ENCODE results near the gene PCP2. TPM values are rescaled to one million over a fixed set of nuclear protein-coding genes. Genes with fewer than 3 reads are reported as not detected.

Gene PCP2
- total RNA-seq, 2 donors from 2014 or later: 0.32 TPM; not detected in 1

DNA sequence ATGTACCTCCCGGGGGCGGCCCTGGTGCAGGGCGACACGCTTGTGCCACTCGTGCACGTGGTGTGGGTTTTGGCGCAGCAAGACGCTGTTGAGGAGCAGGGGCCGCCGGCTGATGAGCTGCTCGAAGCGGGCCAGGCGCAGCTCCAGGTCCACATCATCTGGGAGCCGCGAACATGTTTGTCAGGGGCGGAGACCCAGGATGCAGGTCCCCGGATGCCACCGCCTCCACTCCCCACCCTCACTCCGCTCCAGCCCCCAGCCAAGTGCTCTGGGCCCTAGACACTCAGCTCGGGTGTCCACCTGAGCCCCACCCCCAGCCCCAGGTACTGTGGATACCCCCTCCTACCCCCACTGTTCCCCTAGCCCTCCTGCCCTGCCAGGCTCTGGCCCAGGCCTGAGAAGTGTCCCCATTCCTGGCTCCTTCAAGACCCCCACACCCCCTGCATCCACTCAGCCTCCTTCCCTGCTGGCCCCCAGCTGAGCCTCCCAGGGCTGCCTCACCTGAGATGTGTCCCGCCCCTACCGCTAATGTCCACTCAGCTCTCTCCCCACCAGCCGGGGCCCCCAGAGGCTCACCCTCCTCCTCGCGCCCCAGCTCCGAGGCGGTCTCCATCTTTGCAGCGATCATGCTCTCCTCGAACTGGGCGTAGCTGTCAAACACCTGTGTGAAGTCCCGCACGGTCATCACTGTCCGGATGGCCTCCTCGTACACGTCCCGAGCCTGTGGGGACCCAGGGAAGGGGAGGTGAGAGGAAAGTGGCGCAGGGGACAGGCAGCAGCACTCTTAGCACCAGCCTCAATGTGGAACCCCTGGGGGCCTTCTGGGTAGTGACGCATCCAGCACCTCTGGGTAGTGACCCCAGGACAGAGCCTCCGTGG is 9.6 kb downstream of the PCP2 start:
- no peak for DNase-seq
- Histone ChIP-seq H3K4me1 (peaks cover 16% of the 10 kb centered on the region), H3K27ac (no peak overlapping the region), H3K4me3 (no peak overlapping the region), H3K9ac (ENCODE audit: low read depth in 2 of 2, low read length in 2 of 2) (no peak overlapping the region), H3K36me3 (peaks cover 5% of the 10 kb centered on the region), H3K9me3 (no peaks in the 10 kb centered on the region), H3K27me3 (no peaks in the 10 kb centered on the region)
- intact Hi-C loops (cut with DNase I): no loop called here
- TF ChIP-seq, protein P1, sequence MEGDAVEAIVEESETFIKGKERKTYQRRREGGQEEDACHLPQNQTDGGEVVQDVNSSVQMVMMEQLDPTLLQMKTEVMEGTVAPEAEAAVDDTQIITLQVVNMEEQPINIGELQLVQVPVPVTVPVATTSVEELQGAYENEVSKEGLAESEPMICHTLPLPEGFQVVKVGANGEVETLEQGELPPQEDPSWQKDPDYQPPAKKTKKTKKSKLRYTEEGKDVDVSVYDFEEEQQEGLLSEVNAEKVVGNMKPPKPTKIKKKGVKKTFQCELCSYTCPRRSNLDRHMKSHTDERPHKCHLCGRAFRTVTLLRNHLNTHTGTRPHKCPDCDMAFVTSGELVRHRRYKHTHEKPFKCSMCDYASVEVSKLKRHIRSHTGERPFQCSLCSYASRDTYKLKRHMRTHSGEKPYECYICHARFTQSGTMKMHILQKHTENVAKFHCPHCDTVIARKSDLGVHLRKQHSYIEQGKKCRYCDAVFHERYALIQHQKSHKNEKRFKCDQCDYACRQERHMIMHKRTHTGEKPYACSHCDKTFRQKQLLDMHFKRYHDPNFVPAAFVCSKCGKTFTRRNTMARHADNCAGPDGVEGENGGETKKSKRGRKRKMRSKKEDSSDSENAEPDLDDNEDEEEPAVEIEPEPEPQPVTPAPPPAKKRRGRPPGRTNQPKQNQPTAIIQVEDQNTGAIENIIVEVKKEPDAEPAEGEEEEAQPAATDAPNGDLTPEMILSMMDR (IDR thresholded peaks at IDR 0.05): no peak

DNA sequence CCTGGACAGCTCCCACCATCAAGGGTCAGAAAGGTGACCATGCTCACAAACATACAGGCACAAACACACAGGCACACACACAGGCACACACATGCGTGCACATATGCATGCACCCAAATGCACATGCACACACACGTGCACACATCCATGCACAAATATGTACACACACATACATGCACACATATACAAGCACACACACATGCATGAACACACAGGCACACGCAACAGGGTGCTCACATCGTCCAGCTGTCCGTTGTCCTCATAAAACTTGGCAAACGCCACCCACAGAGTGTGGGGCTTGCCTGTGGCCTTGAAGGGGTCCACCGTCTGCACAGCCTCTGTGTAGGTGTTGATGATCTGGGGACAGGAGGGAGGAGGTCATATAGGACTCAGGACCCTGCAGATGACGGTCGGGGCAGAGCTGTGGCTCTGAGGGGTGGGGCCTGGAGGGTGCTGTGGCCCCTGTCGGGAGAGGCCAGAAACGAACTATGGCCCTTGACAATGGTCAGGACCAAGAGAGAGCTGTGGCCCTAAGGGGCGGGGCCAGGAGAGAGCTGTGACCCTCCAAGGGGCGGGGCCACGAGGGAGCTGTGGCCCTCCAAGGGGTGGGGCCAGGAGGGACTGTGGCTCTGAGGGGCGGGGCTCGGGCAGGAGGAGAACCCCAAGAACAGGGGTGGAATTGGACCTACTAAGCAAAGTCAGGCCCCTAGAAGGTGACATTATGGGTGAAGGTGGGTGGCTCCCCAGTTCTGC is 10.4 kb downstream of the PCP2 start:
- Histone ChIP-seq H3K9me3 (no peaks in the 10 kb centered on the region), H3K9ac (ENCODE audit: low read depth in 2 of 2, low read length in 2 of 2) (no peak overlapping the region), H3K27me3 (no peaks in the 10 kb centered on the region), H3K27ac (no peak overlapping the region), H3K4me1 (peaks cover 15% of the 10 kb centered on the region), H3K36me3 (peaks cover 5% of the 10 kb centered on the region), H3K4me3 (no peak overlapping the region)
- TF ChIP-seq, protein P1 (IDR thresholded peaks at IDR 0.05): no peak
- DNase-seq: no peak
- intact Hi-C loops (cut with DNase I): no loop called here

DNA sequence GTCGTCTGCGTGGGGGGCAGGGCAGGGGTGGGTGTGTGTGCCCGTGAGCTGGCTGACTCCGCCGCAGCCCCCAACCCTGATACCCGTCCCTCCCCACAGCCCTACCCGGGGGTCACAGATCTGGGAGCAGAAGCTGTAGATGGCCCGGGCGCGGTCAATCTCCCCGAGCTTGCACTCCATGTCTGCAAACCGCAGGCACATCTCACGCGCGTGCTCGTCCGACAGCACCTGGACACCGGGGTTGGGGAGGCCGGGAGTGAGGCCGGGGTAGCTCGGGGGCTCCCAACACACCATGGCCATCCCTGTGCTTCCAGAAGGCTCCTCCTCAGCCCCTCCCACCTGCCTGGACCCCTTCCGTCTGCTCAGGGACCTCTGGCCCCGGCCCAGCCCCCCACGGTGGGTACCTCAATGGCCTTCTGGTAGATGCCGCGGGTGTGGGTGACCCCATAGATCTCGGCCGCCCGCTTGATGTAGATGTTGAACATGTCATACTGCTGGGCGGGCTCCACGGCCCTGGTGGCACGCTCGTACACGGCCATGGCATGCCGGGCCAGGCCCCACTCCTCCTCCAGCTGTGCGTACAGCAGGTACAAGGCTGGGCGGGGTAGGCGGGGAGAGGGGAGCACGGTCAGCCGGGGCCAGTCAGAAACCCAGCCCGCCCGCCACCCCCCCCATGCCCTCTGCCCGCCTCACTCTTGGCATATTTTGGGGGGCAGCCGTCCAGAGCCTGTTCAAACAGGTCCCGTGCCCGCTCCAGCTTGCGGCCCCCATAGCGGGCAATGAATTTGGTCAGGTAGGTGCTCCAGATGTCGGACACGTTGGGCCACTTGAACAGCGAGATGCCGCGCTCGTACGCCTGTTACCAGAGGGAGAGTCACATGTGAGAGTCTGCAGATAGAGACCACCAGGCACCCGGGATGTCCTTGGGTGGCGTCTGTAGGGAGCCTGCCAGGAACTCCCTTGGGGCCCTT is 12.8 kb downstream of the PCP2 start:
- peaks cover 19% of the 10 kb centered on the region for H3K4me1 ChIP-seq
- H3K27ac ChIP-seq: no peak overlapping the region
- peaks cover 4% of the 10 kb centered on the region for H3K36me3 ChIP-seq
- TF ChIP-seq, protein P1 (IDR thresholded peaks at IDR 0.05): no peak
- H3K9me3 ChIP-seq: no peaks in the 10 kb centered on the region
- no peak overlapping the region for H3K9ac ChIP-seq (ENCODE audit: low read depth in 2 of 2, low read length in 2 of 2)
- H3K27me3 ChIP-seq: no peaks in the 10 kb centered on the region
- no peak overlapping the region for H3K4me3 ChIP-seq
- DNase-seq: no peak
- intact Hi-C loops (cut with DNase I): no loop called here

DNA sequence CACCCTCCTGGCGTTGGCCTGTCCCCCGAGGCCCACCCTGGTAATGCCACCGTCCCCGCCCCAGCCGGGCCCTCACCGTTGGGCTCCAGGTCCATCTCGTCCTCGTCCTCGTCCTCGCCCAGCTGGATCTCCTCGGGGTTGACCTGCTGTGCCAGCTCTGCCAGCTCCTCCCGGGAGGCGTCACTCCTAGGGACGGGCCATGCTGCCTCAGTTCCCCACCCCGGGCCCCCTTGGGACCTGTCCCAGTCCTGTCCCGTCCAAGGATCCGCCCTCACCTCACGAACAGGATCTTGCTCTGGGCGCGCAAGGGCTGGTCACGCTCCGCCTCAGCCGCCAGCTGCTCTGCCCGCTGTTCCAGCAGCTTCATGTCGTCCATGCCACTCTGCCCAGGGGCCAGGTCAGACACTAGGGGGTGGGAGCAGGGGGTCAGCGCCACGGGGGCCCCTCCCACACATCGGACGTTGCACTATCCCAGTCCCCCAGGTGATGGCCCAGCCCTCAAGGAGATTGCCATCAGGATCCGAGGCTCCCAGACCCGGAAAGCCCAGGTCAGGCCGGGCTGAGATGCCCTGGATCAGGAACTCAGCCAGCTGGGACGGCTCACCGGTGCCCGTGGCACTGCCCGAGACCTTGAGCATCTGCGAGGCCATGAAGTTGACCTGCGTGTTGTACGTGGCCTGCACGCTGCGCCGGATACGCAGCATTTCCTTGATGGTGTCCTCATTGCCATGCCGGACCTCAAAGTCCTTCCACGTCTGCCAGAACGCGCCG is 13.7 kb downstream of the PCP2 start:
- Histone ChIP-seq H3K27ac (peak overlapping the region; percentile 82), H3K9ac (ENCODE audit: low read depth in 2 of 2, low read length in 2 of 2) (no peak overlapping the region), H3K36me3 (no peaks in the 10 kb centered on the region), H3K4me1 (peaks cover 19% of the 10 kb centered on the region), H3K9me3 (no peaks in the 10 kb centered on the region), H3K4me3 (no peak overlapping the region), H3K27me3 (no peaks in the 10 kb centered on the region)
- TF ChIP-seq, protein P1 (IDR thresholded peaks at IDR 0.05): no peak
- DNase-seq: no peak
- intact Hi-C loops (cut with DNase I): no loop called here
